HL-60 (cell line): Measurements from ENCODE around the gene ETV6.
A peak's percentile ranks its signal among the peaks of the same experiment; 100 is the strongest.

Source experiments
- DNase-seq, 2 experiments: peaks; one replicate each; pipeline ENCODE4 v3.0.0-alpha.2; 2010 to 2020; ENCODE audit warnings: low read depth in 1 of 2, low spot score in 1 of 2
- H3K27ac ChIP-seq: fragments of 250-450 bp; sonication (Bioruptor Pico); replicated peaks from 2 replicates; pipeline ENCODE4 v1.5.1; 2020; ENCODE audit warnings: mild to moderate bottlenecking, moderate library complexity
- H3K27me3 ChIP-seq: fragments of 250-450 bp; sonication (Bioruptor Pico); 2 replicates; pipeline ENCODE4 v1.5.1; 2021; ENCODE audit warnings: mild to moderate bottlenecking, moderate library complexity; ENCODE audit not compliant: insufficient read depth, poor library complexity, severe bottlenecking
- H3K4me3 ChIP-seq: replicated peaks from 2 replicates; pipeline ENCODE4 v1.5.1; 2011; ENCODE audit warnings: mild to moderate bottlenecking, control low read depth, low read length; ENCODE audit not compliant: insufficient read depth
- GABPA ChIP-seq: IDR thresholded peaks from 2 replicates; pipeline ENCODE4 v1.6.1; 2012; ENCODE audit warnings: low read depth
- POLR2AphosphoS5 ChIP-seq: IDR thresholded peaks from 2 replicates; pipeline ENCODE4 v1.6.1; 2012; ENCODE audit warnings: low read depth
- SPI1 ChIP-seq: IDR thresholded peaks from 2 replicates; pipeline ENCODE4 v1.6.1; 2012; ENCODE audit warnings: low read depth, mild to moderate bottlenecking, borderline replicate concordance
- TF ChIP-seq, protein P1 (sequence below): IDR thresholded peaks from 2 replicates; pipeline ENCODE4 v1.6.1; 2012; ENCODE audit warnings: low read depth; ENCODE audit not compliant: insufficient replicate concordance
- TF ChIP-seq, protein P2 (sequence below): IDR thresholded peaks from one replicate; pipeline ENCODE4 v1.5.1; 2011; ENCODE audit warnings: low read length, control low read depth, inconsistent platforms; ENCODE audit not compliant: insufficient read depth

Gene ETV6

DNA sequence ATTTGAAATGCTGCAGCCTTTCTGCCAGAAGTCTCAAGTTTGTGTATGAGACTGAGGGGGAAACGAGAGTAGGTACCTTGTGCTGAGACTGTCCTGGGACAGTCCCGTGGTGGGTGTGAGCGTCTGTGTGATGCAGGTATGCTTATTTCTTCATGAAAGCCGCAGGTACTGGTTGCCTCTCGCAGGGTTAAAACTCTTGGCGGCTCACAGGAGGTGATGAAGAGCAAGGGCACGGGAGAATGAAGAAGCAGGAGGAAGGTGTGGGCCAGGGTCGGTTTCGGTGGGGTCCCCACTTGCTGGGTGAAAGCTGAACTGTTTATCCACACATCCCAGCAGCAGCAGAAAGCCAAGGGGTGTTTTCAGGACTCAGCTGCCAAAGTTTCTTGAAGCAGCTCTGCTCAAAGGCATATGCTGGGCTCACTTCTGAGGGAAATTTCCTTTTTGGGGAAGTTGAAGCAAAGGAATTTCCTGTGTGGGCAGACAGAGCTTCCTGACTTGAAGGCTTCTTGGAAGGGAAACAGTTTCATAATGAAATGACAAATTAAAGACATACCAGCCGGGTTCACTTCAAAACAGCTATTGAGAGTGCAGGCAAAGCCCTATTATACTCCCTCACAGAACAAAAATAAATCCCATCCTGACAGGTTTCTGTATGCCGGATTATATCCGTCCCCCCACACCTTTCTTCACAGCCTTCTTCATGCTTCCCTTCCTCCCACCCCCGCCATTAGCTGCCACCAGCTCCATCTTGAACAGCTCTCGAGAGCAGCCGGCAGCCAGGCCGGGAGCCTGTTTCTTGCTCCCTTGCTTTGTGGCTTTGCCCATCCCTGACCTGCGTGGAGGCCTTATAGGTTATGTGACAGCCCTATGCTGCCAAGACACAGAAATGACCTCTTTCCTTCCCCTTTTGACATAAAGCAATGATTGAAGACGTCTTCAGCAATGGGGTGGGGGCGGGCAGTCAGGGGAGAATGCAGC lies 116.6 kb downstream of the ETV6 start:
- no peak overlapping the region for H3K4me3 ChIP-seq
- peak overlapping the region; percentile 96 for H3K27ac ChIP-seq
- H3K27me3 ChIP-seq = no peaks in the 10 kb centered on the region
- TF ChIP-seq, protein P1, sequence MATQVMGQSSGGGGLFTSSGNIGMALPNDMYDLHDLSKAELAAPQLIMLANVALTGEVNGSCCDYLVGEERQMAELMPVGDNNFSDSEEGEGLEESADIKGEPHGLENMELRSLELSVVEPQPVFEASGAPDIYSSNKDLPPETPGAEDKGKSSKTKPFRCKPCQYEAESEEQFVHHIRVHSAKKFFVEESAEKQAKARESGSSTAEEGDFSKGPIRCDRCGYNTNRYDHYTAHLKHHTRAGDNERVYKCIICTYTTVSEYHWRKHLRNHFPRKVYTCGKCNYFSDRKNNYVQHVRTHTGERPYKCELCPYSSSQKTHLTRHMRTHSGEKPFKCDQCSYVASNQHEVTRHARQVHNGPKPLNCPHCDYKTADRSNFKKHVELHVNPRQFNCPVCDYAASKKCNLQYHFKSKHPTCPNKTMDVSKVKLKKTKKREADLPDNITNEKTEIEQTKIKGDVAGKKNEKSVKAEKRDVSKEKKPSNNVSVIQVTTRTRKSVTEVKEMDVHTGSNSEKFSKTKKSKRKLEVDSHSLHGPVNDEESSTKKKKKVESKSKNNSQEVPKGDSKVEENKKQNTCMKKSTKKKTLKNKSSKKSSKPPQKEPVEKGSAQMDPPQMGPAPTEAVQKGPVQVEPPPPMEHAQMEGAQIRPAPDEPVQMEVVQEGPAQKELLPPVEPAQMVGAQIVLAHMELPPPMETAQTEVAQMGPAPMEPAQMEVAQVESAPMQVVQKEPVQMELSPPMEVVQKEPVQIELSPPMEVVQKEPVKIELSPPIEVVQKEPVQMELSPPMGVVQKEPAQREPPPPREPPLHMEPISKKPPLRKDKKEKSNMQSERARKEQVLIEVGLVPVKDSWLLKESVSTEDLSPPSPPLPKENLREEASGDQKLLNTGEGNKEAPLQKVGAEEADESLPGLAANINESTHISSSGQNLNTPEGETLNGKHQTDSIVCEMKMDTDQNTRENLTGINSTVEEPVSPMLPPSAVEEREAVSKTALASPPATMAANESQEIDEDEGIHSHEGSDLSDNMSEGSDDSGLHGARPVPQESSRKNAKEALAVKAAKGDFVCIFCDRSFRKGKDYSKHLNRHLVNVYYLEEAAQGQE = no peak
- TF ChIP-seq SPI1 (peak; percentile 49; the same call in 1 of the 2 replicates), GABPA (no peak), POLR2AphosphoS5 (peak; percentile 36; the same call in 1 of the 2 replicates)
- TF ChIP-seq, protein P2, sequence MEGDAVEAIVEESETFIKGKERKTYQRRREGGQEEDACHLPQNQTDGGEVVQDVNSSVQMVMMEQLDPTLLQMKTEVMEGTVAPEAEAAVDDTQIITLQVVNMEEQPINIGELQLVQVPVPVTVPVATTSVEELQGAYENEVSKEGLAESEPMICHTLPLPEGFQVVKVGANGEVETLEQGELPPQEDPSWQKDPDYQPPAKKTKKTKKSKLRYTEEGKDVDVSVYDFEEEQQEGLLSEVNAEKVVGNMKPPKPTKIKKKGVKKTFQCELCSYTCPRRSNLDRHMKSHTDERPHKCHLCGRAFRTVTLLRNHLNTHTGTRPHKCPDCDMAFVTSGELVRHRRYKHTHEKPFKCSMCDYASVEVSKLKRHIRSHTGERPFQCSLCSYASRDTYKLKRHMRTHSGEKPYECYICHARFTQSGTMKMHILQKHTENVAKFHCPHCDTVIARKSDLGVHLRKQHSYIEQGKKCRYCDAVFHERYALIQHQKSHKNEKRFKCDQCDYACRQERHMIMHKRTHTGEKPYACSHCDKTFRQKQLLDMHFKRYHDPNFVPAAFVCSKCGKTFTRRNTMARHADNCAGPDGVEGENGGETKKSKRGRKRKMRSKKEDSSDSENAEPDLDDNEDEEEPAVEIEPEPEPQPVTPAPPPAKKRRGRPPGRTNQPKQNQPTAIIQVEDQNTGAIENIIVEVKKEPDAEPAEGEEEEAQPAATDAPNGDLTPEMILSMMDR = no peak
- DNase-seq = peak in 1 of 2 experiments; percentile 76

DNA sequence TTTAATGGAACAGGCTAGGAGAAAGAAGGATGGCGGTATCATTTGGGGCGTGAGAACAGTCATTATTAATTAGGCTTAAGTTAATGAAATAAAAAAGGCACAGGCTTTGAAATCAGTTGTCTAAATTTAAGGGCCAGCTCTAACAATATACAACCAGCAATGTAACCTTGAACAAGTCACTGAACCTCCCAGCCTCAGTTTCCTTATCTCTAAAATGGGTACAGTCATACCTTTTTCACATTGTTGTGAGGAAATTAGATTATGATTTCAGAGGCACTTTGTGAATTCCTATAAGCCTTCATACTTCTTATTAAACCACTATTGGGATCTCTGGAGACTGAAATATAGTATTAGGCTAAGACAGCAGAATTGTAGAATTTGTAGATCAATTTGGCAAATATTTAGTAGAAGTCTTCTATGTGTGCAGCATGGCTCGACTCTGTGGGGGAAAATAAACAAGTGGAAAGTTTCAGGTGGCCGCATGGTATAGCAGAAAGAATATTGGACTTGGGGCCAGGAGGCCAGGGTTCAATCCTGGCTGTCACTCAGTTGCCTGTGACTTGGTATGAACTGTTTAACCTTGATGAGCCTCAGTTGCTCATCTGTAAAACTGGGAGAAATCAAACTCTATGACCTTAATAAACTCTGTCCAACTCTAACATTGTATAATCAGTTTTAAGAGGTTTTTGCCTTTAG lies 117.7 kb downstream of the ETV6 start:
- DNase-seq = no peak
- Histone ChIP-seq H3K4me3 (no peak overlapping the region), H3K27me3 (no peaks in the 10 kb centered on the region), H3K27ac (peak overlapping the region; percentile 96)
- TF ChIP-seq, protein P2 = no peak
- TF ChIP-seq POLR2AphosphoS5 = no peak
- TF ChIP-seq SPI1 = no peak
- TF ChIP-seq, protein P1 = no peak
- no peak for TF ChIP-seq GABPA

GRCh38 chr12:11767798-11768197 lies 118.3 kb downstream of the ETV6 start:
- no peak for DNase-seq
- no peaks in the 10 kb centered on the region for H3K27me3 ChIP-seq
- TF ChIP-seq SPI1 (no peak), POLR2AphosphoS5 (no peak), GABPA (no peak)
- TF ChIP-seq, protein P2 = no peak
- TF ChIP-seq, protein P1 = no peak
- no peak overlapping the region for H3K4me3 ChIP-seq
- H3K27ac ChIP-seq = peak overlapping the region; percentile 96
